Activated CD8-positive, alpha-beta memory T cell treated with anti-CD3 and anti-CD28 coated beads, Interleukin-2, amount 10 ng/mL, durations not matched to agents 7 days and 5 days (primary cell): ENCODE data around the gene SLC9C1. TPM values are rescaled to one million over a fixed set of nuclear protein-coding genes. Genes with fewer than 3 reads are reported as not detected.
A peak's percentile ranks its signal among the peaks of the same experiment; 100 is the strongest.

Experiments used
- ATAC-seq: fragments of 150-1000 bp; cut with Tn5 transposase; one replicate; pipeline ENCODE4 v1.10.0; 2021; ENCODE audit warnings: moderate library complexity
- CTCF ChIA-PET: fragments of 350-600 bp; sonication (Branson Sonifier 250); formaldehyde crosslinking; loops from one replicate; lab custom pipeline; 2021; ENCODE audit warnings: antibody characterized with exemption; lab: Charles Lee
- DNase-seq: peaks from one replicate; pipeline ENCODE4 v3.0.0-alpha.2; 2020
- H3K27ac Mint-ChIP-seq: one replicate; pipeline ENCODE4 v1.8.0; 2021; ENCODE audit warnings: mild to moderate bottlenecking, mixed read lengths
- H3K27me3 Mint-ChIP-seq: one replicate; pipeline ENCODE4 v1.8.0; 2021; ENCODE audit warnings: mixed read lengths
- H3K36me3 Mint-ChIP-seq: one replicate; pipeline ENCODE4 v1.8.0; 2021; ENCODE audit warnings: mild to moderate bottlenecking, mixed read lengths
- H3K4me1 Mint-ChIP-seq: one replicate; pipeline ENCODE4 v1.8.0; 2021; ENCODE audit warnings: mixed read lengths
- H3K4me3 Mint-ChIP-seq: one replicate; pipeline ENCODE4 v1.8.0; 2021; ENCODE audit warnings: mild to moderate bottlenecking, moderate library complexity, mixed read lengths
- H3K9me3 Mint-ChIP-seq: one replicate; pipeline ENCODE4 v1.8.0; 2022; ENCODE audit warnings: low read depth, mixed read lengths
- total RNA-seq, 2 experiments: library from RNA; stranded (reverse); gene quantifications; one replicate each; pipeline ENCODE4 v1.2.3, GENCODE V29; 2021

The SLC9C1 gene
- total RNA-seq, 2 experiments from 2014 or later = 0.28 TPM; not detected in 1

- Mint-ChIP-seq H3K36me3 (peaks cover 8% of the 10 kb centered on the region), H3K9me3 (no peaks in the 10 kb centered on the region), H3K4me3 (peak overlapping the region; percentile 97), H3K4me1 (peaks cover 79% of the 10 kb centered on the region), H3K27me3 (no peaks in the 10 kb centered on the region), H3K27ac (peak overlapping the region; percentile 75)
- DNase-seq = no peak
- CTCF ChIA-PET = interaction anchor here (1.0 kb wide), 1 partner anchor 20 kb away, joined by 5 read pairs; no protein-coding TSS in a partner anchor
- ATAC-seq = no peak
Observed at GRCh38 chr3:112132088-112132487, 161.9 kb downstream of the SLC9C1 start.

- no peak for DNase-seq
- Mint-ChIP-seq H3K27me3 (no peaks in the 10 kb centered on the region), H3K27ac (no peak overlapping the region), H3K36me3 (peaks cover 9% of the 10 kb centered on the region), H3K4me1 (peaks cover 85% of the 10 kb centered on the region), H3K4me3 (peak overlapping the region; percentile 5), H3K9me3 (no peaks in the 10 kb centered on the region)
- CTCF ChIA-PET = interaction anchor here (0.8 to 1.6 kb wide), 2 partner anchors 20 to 162 kb away, joined by 4 read pairs; no protein-coding TSS in a partner anchor
- no peak for ATAC-seq
Observed at GRCh38 chr3:112131111-112131510, 162.9 kb downstream of the SLC9C1 start.

- Mint-ChIP-seq H3K27me3 (no peaks in the 10 kb centered on the region), H3K4me1 (peaks cover 85% of the 10 kb centered on the region), H3K36me3 (peaks cover 13% of the 10 kb centered on the region), H3K27ac (no peak overlapping the region), H3K9me3 (no peaks in the 10 kb centered on the region), H3K4me3 (no peak overlapping the region)
- DNase-seq (no peak), ATAC-seq (no peak)
- CTCF ChIA-PET = interaction anchor here (1.6 kb wide), 1 partner anchor 163 kb away, joined by 4 read pairs; no protein-coding TSS in a partner anchor
Observed at GRCh38 chr3:112130638-112130993, 163.4 kb downstream of the SLC9C1 start.

GRCh38 chr3:112129925-112130637, 163.9 kb downstream of the SLC9C1 start:
- Mint-ChIP-seq H3K36me3 (peaks cover 16% of the 10 kb centered on the region), H3K4me3 (no peak overlapping the region)
- ATAC-seq = no peak

GRCh38 chr3:112128843-112129727, 164.9 kb downstream of the SLC9C1 start:
- CTCF ChIA-PET = interaction anchor here (1.6 to 3.5 kb wide), 2 partner anchors 8 to 18 kb away, joined by 5 to 11 read pairs; no protein-coding TSS in a partner anchor
- Mint-ChIP-seq H3K36me3 (peaks cover 22% of the 10 kb centered on the region), H3K4me3 (no peak overlapping the region), H3K27me3 (no peaks in the 10 kb centered on the region), H3K27ac (peak overlapping the region; percentile 71), H3K4me1 (peaks cover 75% of the 10 kb centered on the region), H3K9me3 (no peaks in the 10 kb centered on the region)
- peak; percentile 59 for DNase-seq
- ATAC-seq = peak; percentile 63

More at GRCh38 chr3:112129925-112130637, 163.9 kb downstream of the SLC9C1 start:
- peak overlapping the region; percentile 71 for H3K27ac Mint-ChIP-seq
- H3K9me3 Mint-ChIP-seq = no peaks in the 10 kb centered on the region
- no peaks in the 10 kb centered on the region for H3K27me3 Mint-ChIP-seq
- CTCF ChIA-PET = interaction anchor here (1.6 kb wide), 1 partner anchor 163 kb away, joined by 4 read pairs; no protein-coding TSS in a partner anchor
- no peak for DNase-seq
- peaks cover 84% of the 10 kb centered on the region for H3K4me1 Mint-ChIP-seq

- CTCF ChIA-PET = interaction anchor here (1.3 to 3.5 kb wide), 3 partner anchors 8 to 16 kb away, joined by 4 to 11 read pairs (median 5); no protein-coding TSS in a partner anchor
- H3K9me3 Mint-ChIP-seq = no peaks in the 10 kb centered on the region
- peak overlapping the region; percentile 71 for H3K27ac Mint-ChIP-seq
Observed at GRCh38 chr3:112127522-112128494, 166.2 kb downstream of the SLC9C1 start.

GRCh38 chr3:112126511-112126911, 167.5 kb downstream of the SLC9C1 start:
- H3K27ac Mint-ChIP-seq = peak overlapping the region; percentile 71
- H3K9me3 Mint-ChIP-seq = no peaks in the 10 kb centered on the region
- peaks cover 37% of the 10 kb centered on the region for H3K36me3 Mint-ChIP-seq
- DNase-seq = no peak
- no peaks in the 10 kb centered on the region for H3K27me3 Mint-ChIP-seq
- peaks cover 55% of the 10 kb centered on the region for H3K4me1 Mint-ChIP-seq
- peak overlapping the region; percentile 56 for H3K4me3 Mint-ChIP-seq
- CTCF ChIA-PET = interaction anchor here (3.5 kb wide), 1 partner anchor 10 kb away, joined by 11 read pairs; no protein-coding TSS in a partner anchor
- no peak for ATAC-seq

More at GRCh38 chr3:112127522-112128494, 166.2 kb downstream of the SLC9C1 start:
- H3K4me3 Mint-ChIP-seq = peak overlapping the region; percentile 56
- H3K27me3 Mint-ChIP-seq = no peaks in the 10 kb centered on the region
- no peak for DNase-seq
- peaks cover 32% of the 10 kb centered on the region for H3K36me3 Mint-ChIP-seq
- ATAC-seq = peak; percentile 20
- peaks cover 62% of the 10 kb centered on the region for H3K4me1 Mint-ChIP-seq

GRCh38 chr3:112124907-112125607, 169.0 kb downstream of the SLC9C1 start:
- Mint-ChIP-seq H3K27me3 (no peaks in the 10 kb centered on the region), H3K9me3 (no peaks in the 10 kb centered on the region), H3K4me1 (peaks cover 54% of the 10 kb centered on the region), H3K4me3 (no peak overlapping the region), H3K36me3 (peaks cover 36% of the 10 kb centered on the region), H3K27ac (no peak overlapping the region)
- DNase-seq (no peak), ATAC-seq (no peak)
- CTCF ChIA-PET = interaction anchor here (1.3 to 2.6 kb wide), 2 partner anchors 14 kb away, joined by 4 to 9 read pairs; no protein-coding TSS in a partner anchor

- CTCF ChIA-PET = interaction anchor here (1.4 to 2.6 kb wide), 2 partner anchors 12 to 180 kb away, joined by 3 to 9 read pairs; no protein-coding TSS in a partner anchor
- no peaks in the 10 kb centered on the region for H3K9me3 Mint-ChIP-seq
- no peak overlapping the region for H3K27ac Mint-ChIP-seq
- ATAC-seq (no peak), DNase-seq (no peak)
- H3K27me3 Mint-ChIP-seq = no peaks in the 10 kb centered on the region
- H3K4me3 Mint-ChIP-seq = no peak overlapping the region
- H3K4me1 Mint-ChIP-seq = peaks cover 54% of the 10 kb centered on the region
- peaks cover 42% of the 10 kb centered on the region for H3K36me3 Mint-ChIP-seq
Observed at GRCh38 chr3:112123548-112123947, 170.5 kb downstream of the SLC9C1 start.

GRCh38 chr3:112122870-112123269, 171.1 kb downstream of the SLC9C1 start:
- H3K27me3 Mint-ChIP-seq = no peaks in the 10 kb centered on the region
- ATAC-seq (no peak), DNase-seq (no peak)
- CTCF ChIA-PET = interaction anchor here (1.4 kb wide), 1 partner anchor 181 kb away, joined by 3 read pairs; no protein-coding TSS in a partner anchor
- no peak overlapping the region for H3K27ac Mint-ChIP-seq
- peaks cover 43% of the 10 kb centered on the region for H3K36me3 Mint-ChIP-seq
- no peaks in the 10 kb centered on the region for H3K9me3 Mint-ChIP-seq
- peaks cover 49% of the 10 kb centered on the region for H3K4me1 Mint-ChIP-seq
- no peak overlapping the region for H3K4me3 Mint-ChIP-seq

GRCh38 chr3:112121577-112122547, 172.2 kb downstream of the SLC9C1 start:
- H3K4me1 Mint-ChIP-seq = peaks cover 39% of the 10 kb centered on the region
- CTCF ChIA-PET = interaction anchor here (1.0 to 1.6 kb wide), 2 partner anchors 11 to 15 kb away, joined by 4 to 8 read pairs; no protein-coding TSS in a partner anchor
- peaks cover 43% of the 10 kb centered on the region for H3K36me3 Mint-ChIP-seq
- H3K9me3 Mint-ChIP-seq = no peaks in the 10 kb centered on the region
- no peak overlapping the region for H3K4me3 Mint-ChIP-seq
- DNase-seq (no peak), ATAC-seq (no peak)
- H3K27me3 Mint-ChIP-seq = no peaks in the 10 kb centered on the region
- no peak overlapping the region for H3K27ac Mint-ChIP-seq
